ENCODE data around the gene C22orf15. TPM values are rescaled to one million over a fixed set of nuclear protein-coding genes. Genes with fewer than 3 reads are reported as not detected.
A peak's percentile ranks its signal among the peaks of the same experiment; 100 is the strongest.

Gene C22orf15
- total and polyA plus RNA-seq, 9 of the 15 experiments (the other 6 are each of a cell fraction or from before 2014, with no cell fraction given): 0.07 TPM; not detected in 8

DNA sequence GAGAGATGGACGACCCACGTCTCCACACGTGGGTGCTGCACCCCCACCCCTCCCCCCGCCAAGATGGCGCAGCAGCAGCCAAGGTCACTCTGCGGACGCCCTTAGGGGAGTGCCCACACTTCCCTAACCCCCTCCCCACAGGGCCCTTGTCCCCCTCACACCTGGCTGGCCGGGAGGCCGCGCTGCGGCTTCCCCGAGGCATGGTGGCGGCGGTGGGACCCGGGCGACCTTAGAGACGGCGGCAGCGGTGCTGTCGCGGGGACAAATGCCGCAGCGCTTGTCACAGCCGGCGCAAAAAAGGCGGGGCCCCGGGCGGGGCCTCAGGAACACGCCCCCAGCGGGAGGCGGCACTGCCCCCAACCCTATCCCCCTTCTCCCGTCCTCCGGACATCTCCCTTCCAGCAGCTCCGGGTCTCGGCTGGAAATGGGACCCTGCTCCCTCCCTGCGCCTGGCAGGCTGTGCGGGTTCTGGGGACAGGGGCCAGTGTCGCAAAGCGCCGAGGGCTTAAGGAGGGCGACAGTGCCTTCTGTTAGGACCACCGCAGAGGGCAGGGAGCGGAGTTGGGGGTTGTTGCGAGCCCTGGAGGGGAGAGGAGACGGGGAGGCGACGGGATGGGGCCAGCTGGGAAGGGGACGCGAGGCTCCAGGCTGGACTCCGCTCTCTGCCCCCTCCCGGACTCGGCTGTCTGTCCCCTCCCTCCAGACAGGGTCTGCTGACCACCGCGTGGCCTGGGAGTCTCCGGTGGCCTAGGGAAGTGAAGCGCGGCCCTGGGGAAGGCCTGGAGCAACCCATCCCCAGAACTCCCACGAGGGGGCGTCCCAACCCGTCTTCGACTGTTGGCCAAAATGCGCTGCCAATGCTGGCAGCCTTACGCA lies 5.1 kb downstream of the C22orf15 start, which contains the start of gene CHCHD10 (continued):
- TF ChIP-seq FOXJ2 (tag; IDR thresholded peaks at IDR 0.05) (no peak), HES1 (IDR thresholded peaks at IDR 0.05; ENCODE audit: low read depth) (no peak), HDAC2 (IDR thresholded peaks at IDR 0.05) (peak; percentile 67; the same call in 1 of the 2 replicates), FOXP1 (CRISPR knock-in tag; IDR thresholded peaks at IDR 0.05) (peak; percentile 8; the same call in 1 of the 2 replicates), SMARCE1 (IDR thresholded peaks at IDR 0.05) (0 out of 2 replicates have a peak, but pooled peaks have one; percentile 27), ZNF586 (CRISPR knock-in tag; conservative IDR thresholded peaks at IDR 0.05) (no peak), BDP1 (IDR thresholded peaks at IDR 0.05; ENCODE audit: insufficient read depth, insufficient read length) (no peak), ZNF23 (CRISPR knock-in tag; IDR thresholded peaks at IDR 0.05) (no peak), TEAD4 (IDR thresholded peaks at IDR 0.05; ENCODE audit: low read length) (no peak), TEAD4 (CRISPR knock-in tag; IDR thresholded peaks at IDR 0.05; ENCODE audit: borderline replicate concordance) (no peak), GATA2 (CRISPR knock-in tag; IDR thresholded peaks at IDR 0.05) (no peak), TEAD2 (tag; IDR thresholded peaks at IDR 0.05) (no peak), SAP30 (IDR thresholded peaks at IDR 0.05; ENCODE audit: borderline replicate concordance, insufficient read depth, low read depth, low read length, poor library complexity, severe bottlenecking) (peak; percentile 69)
- TF ChIP-seq, protein P1, sequence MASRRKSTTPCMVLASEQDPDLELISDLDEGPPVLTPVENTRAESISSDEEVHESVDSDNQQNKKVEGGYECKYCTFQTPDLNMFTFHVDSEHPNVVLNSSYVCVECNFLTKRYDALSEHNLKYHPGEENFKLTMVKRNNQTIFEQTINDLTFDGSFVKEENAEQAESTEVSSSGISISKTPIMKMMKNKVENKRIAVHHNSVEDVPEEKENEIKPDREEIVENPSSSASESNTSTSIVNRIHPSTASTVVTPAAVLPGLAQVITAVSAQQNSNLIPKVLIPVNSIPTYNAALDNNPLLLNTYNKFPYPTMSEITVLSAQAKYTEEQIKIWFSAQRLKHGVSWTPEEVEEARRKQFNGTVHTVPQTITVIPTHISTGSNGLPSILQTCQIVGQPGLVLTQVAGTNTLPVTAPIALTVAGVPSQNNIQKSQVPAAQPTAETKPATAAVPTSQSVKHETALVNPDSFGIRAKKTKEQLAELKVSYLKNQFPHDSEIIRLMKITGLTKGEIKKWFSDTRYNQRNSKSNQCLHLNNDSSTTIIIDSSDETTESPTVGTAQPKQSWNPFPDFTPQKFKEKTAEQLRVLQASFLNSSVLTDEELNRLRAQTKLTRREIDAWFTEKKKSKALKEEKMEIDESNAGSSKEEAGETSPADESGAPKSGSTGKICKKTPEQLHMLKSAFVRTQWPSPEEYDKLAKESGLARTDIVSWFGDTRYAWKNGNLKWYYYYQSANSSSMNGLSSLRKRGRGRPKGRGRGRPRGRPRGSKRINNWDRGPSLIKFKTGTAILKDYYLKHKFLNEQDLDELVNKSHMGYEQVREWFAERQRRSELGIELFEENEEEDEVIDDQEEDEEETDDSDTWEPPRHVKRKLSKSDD (conservative IDR thresholded peaks at IDR 0.05; ENCODE audit: low read length): no peak
- TF ChIP-seq, protein P2, sequence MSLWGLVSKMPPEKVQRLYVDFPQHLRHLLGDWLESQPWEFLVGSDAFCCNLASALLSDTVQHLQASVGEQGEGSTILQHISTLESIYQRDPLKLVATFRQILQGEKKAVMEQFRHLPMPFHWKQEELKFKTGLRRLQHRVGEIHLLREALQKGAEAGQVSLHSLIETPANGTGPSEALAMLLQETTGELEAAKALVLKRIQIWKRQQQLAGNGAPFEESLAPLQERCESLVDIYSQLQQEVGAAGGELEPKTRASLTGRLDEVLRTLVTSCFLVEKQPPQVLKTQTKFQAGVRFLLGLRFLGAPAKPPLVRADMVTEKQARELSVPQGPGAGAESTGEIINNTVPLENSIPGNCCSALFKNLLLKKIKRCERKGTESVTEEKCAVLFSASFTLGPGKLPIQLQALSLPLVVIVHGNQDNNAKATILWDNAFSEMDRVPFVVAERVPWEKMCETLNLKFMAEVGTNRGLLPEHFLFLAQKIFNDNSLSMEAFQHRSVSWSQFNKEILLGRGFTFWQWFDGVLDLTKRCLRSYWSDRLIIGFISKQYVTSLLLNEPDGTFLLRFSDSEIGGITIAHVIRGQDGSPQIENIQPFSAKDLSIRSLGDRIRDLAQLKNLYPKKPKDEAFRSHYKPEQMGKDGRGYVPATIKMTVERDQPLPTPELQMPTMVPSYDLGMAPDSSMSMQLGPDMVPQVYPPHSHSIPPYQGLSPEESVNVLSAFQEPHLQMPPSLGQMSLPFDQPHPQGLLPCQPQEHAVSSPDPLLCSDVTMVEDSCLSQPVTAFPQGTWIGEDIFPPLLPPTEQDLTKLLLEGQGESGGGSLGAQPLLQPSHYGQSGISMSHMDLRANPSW (CRISPR knock-in tag; IDR thresholded peaks at IDR 0.05): no peak
- TF ChIP-seq, protein P3, sequence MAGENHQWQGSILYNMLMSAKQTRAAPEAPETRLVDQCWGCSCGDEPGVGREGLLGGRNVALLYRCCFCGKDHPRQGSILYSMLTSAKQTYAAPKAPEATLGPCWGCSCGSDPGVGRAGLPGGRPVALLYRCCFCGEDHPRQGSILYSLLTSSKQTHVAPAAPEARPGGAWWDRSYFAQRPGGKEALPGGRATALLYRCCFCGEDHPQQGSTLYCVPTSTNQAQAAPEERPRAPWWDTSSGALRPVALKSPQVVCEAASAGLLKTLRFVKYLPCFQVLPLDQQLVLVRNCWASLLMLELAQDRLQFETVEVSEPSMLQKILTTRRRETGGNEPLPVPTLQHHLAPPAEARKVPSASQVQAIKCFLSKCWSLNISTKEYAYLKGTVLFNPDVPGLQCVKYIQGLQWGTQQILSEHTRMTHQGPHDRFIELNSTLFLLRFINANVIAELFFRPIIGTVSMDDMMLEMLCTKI (IDR thresholded peaks at IDR 0.05; ENCODE audit: partially characterized antibody): no peak
